ENCODE data around the gene ZNF322.

ZNF322 gene

GRCh38 chr6:26613201-26613600 is 46.3 kb downstream of the ZNF322 start:
- DNase-seq (ENCODE audit: insufficient read length, low spot score) (no peak), FAIRE-seq (no peak)
- no peak for TF ChIP-seq SPI1 (IDR thresholded peaks at IDR 0.05; ENCODE audit: low read depth, low read length)

- TF ChIP-seq PAX5 (IDR thresholded peaks at IDR 0.05; ENCODE audit: insufficient read depth, low read length, severe bottlenecking) (no peak), POU2F2 (IDR thresholded peaks at IDR 0.05; ENCODE audit: low read depth, low read length) (no peak), POLR2AphosphoS5 (IDR thresholded peaks at IDR 0.05; ENCODE audit: low read depth, low read length) (no peak), POLR2A (IDR thresholded peaks at IDR 0.05; ENCODE audit: low read depth, low read length) (no peak), TAF1 (IDR thresholded peaks at IDR 0.05; ENCODE audit: low read depth, low read length) (no peak), SPI1 (IDR thresholded peaks at IDR 0.05; ENCODE audit: low read depth, low read length) (no peak)
- no peak for FAIRE-seq
Measured at GRCh38 chr6:26611599-26611998, 47.9 kb downstream of the ZNF322 start.

GRCh38 chr6:26609463-26609862 is 50.1 kb downstream of the ZNF322 start:
- TF ChIP-seq POLR2A (IDR thresholded peaks at IDR 0.05; ENCODE audit: low read depth, low read length) = no peak
- TF ChIP-seq SPI1 (IDR thresholded peaks at IDR 0.05; ENCODE audit: low read depth, low read length) = no peak
- TF ChIP-seq TAF1 (IDR thresholded peaks at IDR 0.05; ENCODE audit: low read depth, low read length) = no peak
- TF ChIP-seq POU2F2 (IDR thresholded peaks at IDR 0.05; ENCODE audit: low read depth, low read length) = no peak
- no peak for TF ChIP-seq POLR2AphosphoS5 (IDR thresholded peaks at IDR 0.05; ENCODE audit: low read depth, low read length)
- TF ChIP-seq PAX5 (IDR thresholded peaks at IDR 0.05; ENCODE audit: insufficient read depth, low read length, severe bottlenecking) = no peak
- DNase-seq (ENCODE audit: insufficient read length, low spot score) = no peak
- FAIRE-seq = no peak

More at GRCh38 chr6:26611599-26611998, 47.9 kb downstream of the ZNF322 start:
- DNase-seq (ENCODE audit: insufficient read length, low spot score) = no peak

- FAIRE-seq (peak; percentile 72), DNase-seq (ENCODE audit: insufficient read length, low spot score) (no peak)
- TF ChIP-seq POU2F2 (IDR thresholded peaks at IDR 0.05; ENCODE audit: low read depth, low read length) (no peak), TAF1 (IDR thresholded peaks at IDR 0.05; ENCODE audit: low read depth, low read length) (no peak), PAX5 (IDR thresholded peaks at IDR 0.05; ENCODE audit: insufficient read depth, low read length, severe bottlenecking) (no peak), SPI1 (IDR thresholded peaks at IDR 0.05; ENCODE audit: low read depth, low read length) (no peak), POLR2A (IDR thresholded peaks at IDR 0.05; ENCODE audit: low read depth, low read length) (no peak), POLR2AphosphoS5 (IDR thresholded peaks at IDR 0.05; ENCODE audit: low read depth, low read length) (no peak)
Measured at GRCh38 chr6:26607434-26608230, 51.9 kb downstream of the ZNF322 start.

GRCh38 chr6:26604797-26605196 is 54.7 kb downstream of the ZNF322 start:
- TF ChIP-seq POLR2AphosphoS5 (IDR thresholded peaks at IDR 0.05; ENCODE audit: low read depth, low read length) (no peak), POU2F2 (IDR thresholded peaks at IDR 0.05; ENCODE audit: low read depth, low read length) (no peak), TAF1 (IDR thresholded peaks at IDR 0.05; ENCODE audit: low read depth, low read length) (no peak), PAX5 (IDR thresholded peaks at IDR 0.05; ENCODE audit: insufficient read depth, low read length, severe bottlenecking) (no peak), SPI1 (IDR thresholded peaks at IDR 0.05; ENCODE audit: low read depth, low read length) (no peak), POLR2A (IDR thresholded peaks at IDR 0.05; ENCODE audit: low read depth, low read length) (no peak)
- FAIRE-seq (no peak), DNase-seq (ENCODE audit: insufficient read length, low spot score) (no peak)

- FAIRE-seq (peak; percentile 5), DNase-seq (ENCODE audit: insufficient read length, low spot score) (no peak)
- TF ChIP-seq POLR2A (IDR thresholded peaks at IDR 0.05; ENCODE audit: low read depth, low read length) (no peak), POLR2AphosphoS5 (IDR thresholded peaks at IDR 0.05; ENCODE audit: low read depth, low read length) (no peak), PAX5 (IDR thresholded peaks at IDR 0.05; ENCODE audit: insufficient read depth, low read length, severe bottlenecking) (no peak), TAF1 (IDR thresholded peaks at IDR 0.05; ENCODE audit: low read depth, low read length) (no peak), SPI1 (IDR thresholded peaks at IDR 0.05; ENCODE audit: low read depth, low read length) (no peak), POU2F2 (IDR thresholded peaks at IDR 0.05; ENCODE audit: low read depth, low read length) (no peak)
Measured at GRCh38 chr6:26604026-26604425, 55.5 kb downstream of the ZNF322 start.

- FAIRE-seq = no peak
- TF ChIP-seq POLR2A (IDR thresholded peaks at IDR 0.05; ENCODE audit: low read depth, low read length) (no peak), POLR2AphosphoS5 (IDR thresholded peaks at IDR 0.05; ENCODE audit: low read depth, low read length) (no peak), SPI1 (IDR thresholded peaks at IDR 0.05; ENCODE audit: low read depth, low read length) (no peak), POU2F2 (IDR thresholded peaks at IDR 0.05; ENCODE audit: low read depth, low read length) (no peak), PAX5 (IDR thresholded peaks at IDR 0.05; ENCODE audit: insufficient read depth, low read length, severe bottlenecking) (no peak), TAF1 (IDR thresholded peaks at IDR 0.05; ENCODE audit: low read depth, low read length) (no peak)
Measured at GRCh38 chr6:26602262-26602661, 57.3 kb downstream of the ZNF322 start.

GRCh38 chr6:26600759-26601158 is 58.8 kb downstream of the ZNF322 start:
- no peak for DNase-seq (ENCODE audit: insufficient read length, low spot score)
- FAIRE-seq = no peak
- TF ChIP-seq SPI1 (IDR thresholded peaks at IDR 0.05; ENCODE audit: low read depth, low read length) = no peak
- no peak for TF ChIP-seq TAF1 (IDR thresholded peaks at IDR 0.05; ENCODE audit: low read depth, low read length)
- TF ChIP-seq POLR2AphosphoS5 (IDR thresholded peaks at IDR 0.05; ENCODE audit: low read depth, low read length) = no peak
- no peak for TF ChIP-seq POLR2A (IDR thresholded peaks at IDR 0.05; ENCODE audit: low read depth, low read length)
- TF ChIP-seq POU2F2 (IDR thresholded peaks at IDR 0.05; ENCODE audit: low read depth, low read length) = no peak
- no peak for TF ChIP-seq PAX5 (IDR thresholded peaks at IDR 0.05; ENCODE audit: insufficient read depth, low read length, severe bottlenecking)

More at GRCh38 chr6:26602262-26602661, 57.3 kb downstream of the ZNF322 start:
- no peak for DNase-seq (ENCODE audit: insufficient read length, low spot score)

GRCh38 chr6:26599591-26599990 is 60.0 kb downstream of the ZNF322 start:
- FAIRE-seq (no peak), DNase-seq (ENCODE audit: insufficient read length, low spot score) (no peak)
- TF ChIP-seq POLR2AphosphoS5 (IDR thresholded peaks at IDR 0.05; ENCODE audit: low read depth, low read length) = no peak
- TF ChIP-seq SPI1 (IDR thresholded peaks at IDR 0.05; ENCODE audit: low read depth, low read length) = peak; percentile 70

- no peak for FAIRE-seq
Measured at GRCh38 chr6:26599134-26599533, 60.4 kb downstream of the ZNF322 start.

More at GRCh38 chr6:26599134-26599533, 60.4 kb downstream of the ZNF322 start:
- DNase-seq (ENCODE audit: insufficient read length, low spot score) = no peak
- no peak for TF ChIP-seq PAX5 (IDR thresholded peaks at IDR 0.05; ENCODE audit: insufficient read depth, low read length, severe bottlenecking)
- no peak for TF ChIP-seq TAF1 (IDR thresholded peaks at IDR 0.05; ENCODE audit: low read depth, low read length)
- TF ChIP-seq POLR2A (IDR thresholded peaks at IDR 0.05; ENCODE audit: low read depth, low read length) = no peak
- no peak for TF ChIP-seq SPI1 (IDR thresholded peaks at IDR 0.05; ENCODE audit: low read depth, low read length)
- no peak for TF ChIP-seq POLR2AphosphoS5 (IDR thresholded peaks at IDR 0.05; ENCODE audit: low read depth, low read length)
- TF ChIP-seq POU2F2 (IDR thresholded peaks at IDR 0.05; ENCODE audit: low read depth, low read length) = no peak

All from GM12891 (cell line).